Measurements from ENCODE around the gene CPXM2.

The CPXM2 gene

GRCh38 chr10:123784646-123785045, 107.0 kb downstream of the CPXM2 start:
- H3K9ac ChIP-seq = no peak overlapping the region
- H3K9me3 ChIP-seq (ENCODE audit: control insufficient read depth, low read length) = no peaks in the 10 kb centered on the region
- TF ChIP-seq, protein P1, sequence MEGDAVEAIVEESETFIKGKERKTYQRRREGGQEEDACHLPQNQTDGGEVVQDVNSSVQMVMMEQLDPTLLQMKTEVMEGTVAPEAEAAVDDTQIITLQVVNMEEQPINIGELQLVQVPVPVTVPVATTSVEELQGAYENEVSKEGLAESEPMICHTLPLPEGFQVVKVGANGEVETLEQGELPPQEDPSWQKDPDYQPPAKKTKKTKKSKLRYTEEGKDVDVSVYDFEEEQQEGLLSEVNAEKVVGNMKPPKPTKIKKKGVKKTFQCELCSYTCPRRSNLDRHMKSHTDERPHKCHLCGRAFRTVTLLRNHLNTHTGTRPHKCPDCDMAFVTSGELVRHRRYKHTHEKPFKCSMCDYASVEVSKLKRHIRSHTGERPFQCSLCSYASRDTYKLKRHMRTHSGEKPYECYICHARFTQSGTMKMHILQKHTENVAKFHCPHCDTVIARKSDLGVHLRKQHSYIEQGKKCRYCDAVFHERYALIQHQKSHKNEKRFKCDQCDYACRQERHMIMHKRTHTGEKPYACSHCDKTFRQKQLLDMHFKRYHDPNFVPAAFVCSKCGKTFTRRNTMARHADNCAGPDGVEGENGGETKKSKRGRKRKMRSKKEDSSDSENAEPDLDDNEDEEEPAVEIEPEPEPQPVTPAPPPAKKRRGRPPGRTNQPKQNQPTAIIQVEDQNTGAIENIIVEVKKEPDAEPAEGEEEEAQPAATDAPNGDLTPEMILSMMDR (IDR thresholded peaks at IDR 0.05) = no peak
- H3K36me3 ChIP-seq (ENCODE audit: control insufficient read depth, insufficient read depth, low read length) = no peaks in the 10 kb centered on the region
- H3K79me2 ChIP-seq = no peaks in the 10 kb centered on the region
- H3K4me3 ChIP-seq (ENCODE audit: low read depth, low read length) = no peak overlapping the region
- H3K4me1 ChIP-seq = no peaks in the 10 kb centered on the region
- no peaks in the 10 kb centered on the region for H3K27me3 ChIP-seq (ENCODE audit: control insufficient read depth, insufficient read depth, low read length)
- no peak overlapping the region for H3K27ac ChIP-seq
- no peak overlapping the region for H3K4me2 ChIP-seq (ENCODE audit: low read length)
- no peak overlapping the region for H2AFZ ChIP-seq

DNA sequence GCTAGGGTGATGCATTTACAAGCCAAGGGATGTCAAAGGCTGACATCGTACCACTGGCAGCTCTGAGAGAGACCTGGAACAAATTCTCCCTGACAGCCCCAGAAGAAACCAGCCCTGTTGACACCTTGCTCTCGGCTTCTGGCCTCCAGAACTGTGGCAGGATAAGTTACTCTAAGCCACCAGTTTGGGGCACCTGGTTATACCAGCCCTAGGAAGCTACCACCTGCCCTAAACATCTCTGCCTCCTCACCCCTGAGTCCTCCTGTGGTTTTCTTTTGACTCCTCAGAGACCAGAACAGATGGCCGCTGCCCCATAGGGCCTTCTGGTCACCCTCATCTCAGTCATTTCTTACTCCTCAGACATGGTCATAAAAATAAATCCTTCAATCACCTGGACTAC, 107.4 kb downstream of the CPXM2 start:
- H3K9ac ChIP-seq = no peak overlapping the region
- H2AFZ ChIP-seq = no peak overlapping the region
- no peaks in the 10 kb centered on the region for H3K27me3 ChIP-seq (ENCODE audit: control insufficient read depth, insufficient read depth, low read length)
- no peaks in the 10 kb centered on the region for H3K9me3 ChIP-seq (ENCODE audit: control insufficient read depth, low read length)
- H3K36me3 ChIP-seq (ENCODE audit: control insufficient read depth, insufficient read depth, low read length) = no peaks in the 10 kb centered on the region
- no peak overlapping the region for H3K4me2 ChIP-seq (ENCODE audit: low read length)
- no peak overlapping the region for H3K4me3 ChIP-seq (ENCODE audit: low read depth, low read length)
- TF ChIP-seq, protein P1 (IDR thresholded peaks at IDR 0.05) = no peak
- no peak overlapping the region for H3K27ac ChIP-seq
- H3K79me2 ChIP-seq = no peaks in the 10 kb centered on the region
- no peaks in the 10 kb centered on the region for H3K4me1 ChIP-seq

- Histone ChIP-seq H3K27ac (no peak overlapping the region), H3K4me2 (ENCODE audit: low read length) (no peak overlapping the region), H3K4me1 (no peaks in the 10 kb centered on the region), H3K27me3 (ENCODE audit: control insufficient read depth, insufficient read depth, low read length) (no peaks in the 10 kb centered on the region), H3K9me3 (ENCODE audit: control insufficient read depth, low read length) (no peaks in the 10 kb centered on the region), H2AFZ (no peak overlapping the region), H3K9ac (no peak overlapping the region), H3K79me2 (no peaks in the 10 kb centered on the region), H3K4me3 (ENCODE audit: low read depth, low read length) (no peak overlapping the region), H3K36me3 (ENCODE audit: control insufficient read depth, insufficient read depth, low read length) (no peaks in the 10 kb centered on the region)
- TF ChIP-seq, protein P1 (IDR thresholded peaks at IDR 0.05) = no peak
These were observed 108.3 kb downstream of the CPXM2 start for GRCh38 chr10:123783296-123783695.

GRCh38 chr10:123782549-123782948, 109.1 kb downstream of the CPXM2 start:
- Histone ChIP-seq H3K27me3 (ENCODE audit: control insufficient read depth, insufficient read depth, low read length) (no peaks in the 10 kb centered on the region), H3K4me1 (no peaks in the 10 kb centered on the region), H3K36me3 (ENCODE audit: control insufficient read depth, insufficient read depth, low read length) (no peaks in the 10 kb centered on the region), H3K4me2 (ENCODE audit: low read length) (no peak overlapping the region), H2AFZ (no peak overlapping the region), H3K4me3 (ENCODE audit: low read depth, low read length) (no peak overlapping the region), H3K27ac (no peak overlapping the region), H3K9me3 (ENCODE audit: control insufficient read depth, low read length) (no peaks in the 10 kb centered on the region), H3K9ac (no peak overlapping the region), H3K79me2 (no peaks in the 10 kb centered on the region)
- TF ChIP-seq, protein P1 (IDR thresholded peaks at IDR 0.05) = no peak

- H3K9ac ChIP-seq = no peak overlapping the region
- TF ChIP-seq, protein P1 (IDR thresholded peaks at IDR 0.05) = no peak
- H3K27ac ChIP-seq = no peak overlapping the region
- no peak overlapping the region for H2AFZ ChIP-seq
- no peaks in the 10 kb centered on the region for H3K9me3 ChIP-seq (ENCODE audit: control insufficient read depth, low read length)
- H3K36me3 ChIP-seq (ENCODE audit: control insufficient read depth, insufficient read depth, low read length) = no peaks in the 10 kb centered on the region
- no peaks in the 10 kb centered on the region for H3K79me2 ChIP-seq
- no peaks in the 10 kb centered on the region for H3K27me3 ChIP-seq (ENCODE audit: control insufficient read depth, insufficient read depth, low read length)
- no peak overlapping the region for H3K4me2 ChIP-seq (ENCODE audit: low read length)
- no peaks in the 10 kb centered on the region for H3K4me1 ChIP-seq
- H3K4me3 ChIP-seq (ENCODE audit: low read depth, low read length) = no peak overlapping the region
These were observed 109.6 kb downstream of the CPXM2 start for GRCh38 chr10:123781956-123782500.

Measured in parathyroid adenoma (tissue), 2 donors.